Measurements from ENCODE around the gene P2RY13.

P2RY13 gene

GRCh38 chr3:151283907-151284461 lies 45.4 kb downstream of the P2RY13 start:
- Histone ChIP-seq H2AFZ (ENCODE audit: low read length) (no peak overlapping the region), H3K4me3 (ENCODE audit: low read length, poor library complexity, severe bottlenecking) (no peak overlapping the region), H4K20me1 (ENCODE audit: insufficient read depth, low read length, poor library complexity, severe bottlenecking) (no peaks in the 10 kb centered on the region), H3K79me2 (ENCODE audit: insufficient read depth, low read length) (no peaks in the 10 kb centered on the region), H3K36me3 (ENCODE audit: insufficient read depth, low read length) (peaks cover 9% of the 10 kb centered on the region; the same call in 1 of the 2 replicates), H3K9ac (ENCODE audit: low read depth, low read length, poor library complexity, severe bottlenecking) (no peak overlapping the region), H3K9me2 (replicated peaks; ENCODE audit: low read depth, low read length) (no peaks in the 10 kb centered on the region), H3K4me2 (ENCODE audit: low read depth, low read length, poor library complexity, severe bottlenecking) (no peak overlapping the region), H3K4me1 (ENCODE audit: insufficient read depth, low read length, poor library complexity, severe bottlenecking) (peaks cover 12% of the 10 kb centered on the region), H3F3A (ENCODE audit: low read depth) (no peaks in the 10 kb centered on the region), H3K27me3 (ENCODE audit: insufficient read depth, low read length, poor library complexity, severe bottlenecking) (no peaks in the 10 kb centered on the region), H3K9me3 (ENCODE audit: insufficient read depth, low read depth, low read length) (no peaks in the 10 kb centered on the region)
- TF ChIP-seq CTCF (conservative IDR thresholded peaks at IDR 0.05; ENCODE audit: low read length), result no peak
- no peak for TF ChIP-seq EZH2phosphoT487 (IDR thresholded peaks at IDR 0.05; ENCODE audit: borderline replicate concordance)

GRCh38 chr3:151283387-151283786 lies 46.0 kb downstream of the P2RY13 start:
- H3K4me2 ChIP-seq (ENCODE audit: low read depth, low read length, poor library complexity, severe bottlenecking), result no peak overlapping the region

GRCh38 chr3:151282921-151283320 lies 46.4 kb downstream of the P2RY13 start:
- Histone ChIP-seq H3K4me3 (ENCODE audit: low read length, poor library complexity, severe bottlenecking) (no peak overlapping the region), H3K27me3 (ENCODE audit: insufficient read depth, low read length, poor library complexity, severe bottlenecking) (no peaks in the 10 kb centered on the region), H3K4me2 (ENCODE audit: low read depth, low read length, poor library complexity, severe bottlenecking) (no peak overlapping the region), H3K79me2 (ENCODE audit: insufficient read depth, low read length) (no peaks in the 10 kb centered on the region), H3F3A (ENCODE audit: low read depth) (no peaks in the 10 kb centered on the region), H4K20me1 (ENCODE audit: insufficient read depth, low read length, poor library complexity, severe bottlenecking) (no peaks in the 10 kb centered on the region), H2AFZ (ENCODE audit: low read length) (no peak overlapping the region), H3K4me1 (ENCODE audit: insufficient read depth, low read length, poor library complexity, severe bottlenecking) (peaks cover 23% of the 10 kb centered on the region), H3K9me2 (replicated peaks; ENCODE audit: low read depth, low read length) (no peaks in the 10 kb centered on the region), H3K9ac (ENCODE audit: low read depth, low read length, poor library complexity, severe bottlenecking) (no peak overlapping the region), H3K9me3 (ENCODE audit: insufficient read depth, low read depth, low read length) (no peaks in the 10 kb centered on the region), H3K36me3 (ENCODE audit: insufficient read depth, low read length) (peaks cover 9% of the 10 kb centered on the region; the same call in 1 of the 2 replicates)
- no peak for TF ChIP-seq EZH2phosphoT487 (IDR thresholded peaks at IDR 0.05; ENCODE audit: borderline replicate concordance)
- peak; percentile 81 for TF ChIP-seq CTCF (conservative IDR thresholded peaks at IDR 0.05; ENCODE audit: low read length)

More at GRCh38 chr3:151283387-151283786, 46.0 kb downstream of the P2RY13 start:
- H3K27me3 ChIP-seq (ENCODE audit: insufficient read depth, low read length, poor library complexity, severe bottlenecking), result no peaks in the 10 kb centered on the region
- H3K79me2 ChIP-seq (ENCODE audit: insufficient read depth, low read length), result no peaks in the 10 kb centered on the region
- no peaks in the 10 kb centered on the region for H4K20me1 ChIP-seq (ENCODE audit: insufficient read depth, low read length, poor library complexity, severe bottlenecking)
- H3F3A ChIP-seq (ENCODE audit: low read depth), result no peaks in the 10 kb centered on the region
- peaks cover 9% of the 10 kb centered on the region; the same call in 1 of the 2 replicates for H3K36me3 ChIP-seq (ENCODE audit: insufficient read depth, low read length)
- peaks cover 18% of the 10 kb centered on the region for H3K4me1 ChIP-seq (ENCODE audit: insufficient read depth, low read length, poor library complexity, severe bottlenecking)
- TF ChIP-seq CTCF (conservative IDR thresholded peaks at IDR 0.05; ENCODE audit: low read length) (no peak), EZH2phosphoT487 (IDR thresholded peaks at IDR 0.05; ENCODE audit: borderline replicate concordance) (no peak)
- H3K9me2 ChIP-seq (replicated peaks; ENCODE audit: low read depth, low read length), result no peaks in the 10 kb centered on the region
- no peak overlapping the region for H3K9ac ChIP-seq (ENCODE audit: low read depth, low read length, poor library complexity, severe bottlenecking)
- no peak overlapping the region for H2AFZ ChIP-seq (ENCODE audit: low read length)
- H3K4me3 ChIP-seq (ENCODE audit: low read length, poor library complexity, severe bottlenecking), result no peak overlapping the region
- no peaks in the 10 kb centered on the region for H3K9me3 ChIP-seq (ENCODE audit: insufficient read depth, low read depth, low read length)
